IMR-90 (cell line): ENCODE results near the gene FBXO31. TPM values are rescaled to one million over a fixed set of nuclear protein-coding genes. Genes with fewer than 3 reads are reported as not detected.

ENCODE experiments used
- ATAC-seq: fragments of 200-7000 bp; cut with Tn5 transposase; 2 replicates; pipeline ENCODE4 v1.9.1; 2020; ENCODE audit warnings: low read depth, mild to moderate bottlenecking, moderate library complexity
- BruUV-seq: library from RNA; stranded (reverse); fragments of 400-500 nt; replicated peaks from 2 replicates; lab custom pipeline; 2021; lab: Mats Ljungman, UMichigan
- CTCF ChIA-PET: fragments of 300-600 bp; formaldehyde crosslinking; extraction: SDS; loops from one replicate; lab custom pipeline; 2021; ENCODE audit warnings: antibody characterized with exemption; lab: Yijun Ruan, JAX
- POLR2A ChIA-PET: fragments of 300-600 bp; sonication (Branson Sonifier 250); formaldehyde crosslinking; loops from one replicate; lab custom pipeline; 2022; ENCODE audit warnings: antibody characterized with exemption; ENCODE audit not compliant: unreplicated experiment; lab: Charles Lee
- DNase-seq: peaks from one replicate; pipeline ENCODE4 v3.0.0; 2013
- H2AFZ ChIP-seq: replicated peaks from 2 replicates; pipeline ENCODE3; 2013; ENCODE audit warnings: low read length, mild to moderate bottlenecking; ENCODE audit not compliant: poor library complexity
- H2AK5ac ChIP-seq: 2 replicates; pipeline ENCODE4 v1.6.1; 2013; ENCODE audit warnings: low read depth, low read length, inconsistent platforms
- H2AK9ac ChIP-seq: replicated peaks from 2 replicates; pipeline ENCODE3; 2013; ENCODE audit warnings: mild to moderate bottlenecking, low read depth, low read length, moderate library complexity; ENCODE audit not compliant: poor library complexity
- H2BK120ac ChIP-seq: 2 replicates; pipeline ENCODE4 v1.6.1; 2013; ENCODE audit warnings: low read depth, low read length, inconsistent platforms
- H2BK15ac ChIP-seq: 3 replicates; pipeline ENCODE4 v1.6.1; 2013; ENCODE audit warnings: low read depth, low read length, inconsistent platforms
- H2BK20ac ChIP-seq: 2 replicates; pipeline ENCODE4 v1.6.1; 2013; ENCODE audit warnings: low read depth, mild to moderate bottlenecking, inconsistent platforms, low read length, moderate library complexity
- H2BK5ac ChIP-seq: 2 replicates; pipeline ENCODE4 v1.6.1; 2013; ENCODE audit warnings: mild to moderate bottlenecking, low read depth, low read length, inconsistent platforms; ENCODE audit not compliant: poor library complexity, severe bottlenecking
- H3K14ac ChIP-seq: replicated peaks from 2 replicates; pipeline ENCODE4 v1.6.1; 2013; ENCODE audit warnings: low read depth, low read length, inconsistent platforms
- H3K18ac ChIP-seq: 2 replicates; pipeline ENCODE4 v1.6.1; 2013; ENCODE audit warnings: low read depth, low read length, control low read depth
- H3K23ac ChIP-seq: 2 replicates; pipeline ENCODE4 v1.6.1; 2013; ENCODE audit warnings: low read depth, low read length, inconsistent platforms
- H3K27ac ChIP-seq: 2 replicates; pipeline ENCODE4 v1.5.1; 2013; ENCODE audit warnings: mild to moderate bottlenecking, control low read depth, low read length; ENCODE audit not compliant: insufficient read depth
- H3K27me3 ChIP-seq: 2 replicates; pipeline ENCODE4 v1.6.1; 2013; ENCODE audit warnings: low read length; ENCODE audit not compliant: control insufficient read depth, insufficient read depth
- H3K36me3 ChIP-seq: 2 replicates; pipeline ENCODE4 v1.6.1; 2013; ENCODE audit warnings: low read length, mixed read lengths; ENCODE audit not compliant: control insufficient read depth, insufficient read depth
- H3K4ac ChIP-seq: 2 replicates; pipeline ENCODE4 v1.6.1; 2013; ENCODE audit warnings: low read depth, low read length, inconsistent platforms
- H3K4me1 ChIP-seq: 2 replicates; pipeline ENCODE4 v1.6.1; 2013; ENCODE audit warnings: low read length, mixed read lengths; ENCODE audit not compliant: control insufficient read depth, insufficient read depth
- H3K4me2 ChIP-seq: 2 replicates; pipeline ENCODE4 v1.6.1; 2013; ENCODE audit warnings: low read depth, mild to moderate bottlenecking, control low read depth, low read length, moderate library complexity
- H3K4me3 ChIP-seq: 2 replicates; pipeline ENCODE4 v1.5.1; 2013; ENCODE audit warnings: low read depth, mild to moderate bottlenecking, control low read depth, low read length, moderate library complexity; ENCODE audit not compliant: insufficient read depth
- H3K56ac ChIP-seq: 2 replicates; pipeline ENCODE4 v1.6.1; 2013; ENCODE audit warnings: low read length, inconsistent platforms; ENCODE audit not compliant: insufficient read depth; ENCODE audit errors: extremely low read depth
- H3K79me1 ChIP-seq, 2 experiments: 2 replicates each; pipeline ENCODE4 v1.6.1; 2013; ENCODE audit warnings: low read length in 2 of 2, inconsistent platforms in 1 of 2, low read depth in 1 of 2
- H3K9ac ChIP-seq: 2 replicates; pipeline ENCODE4 v1.6.1; 2013; ENCODE audit warnings: low read depth, low read length, control low read depth
- H3K9me1 ChIP-seq: 2 replicates; pipeline ENCODE4 v1.6.1; 2013; ENCODE audit warnings: low read length, inconsistent platforms; ENCODE audit not compliant: insufficient read depth
- H3K9me3 ChIP-seq: 2 replicates; pipeline ENCODE4 v1.6.1; 2013; ENCODE audit warnings: low read length; ENCODE audit not compliant: control insufficient read depth, insufficient read depth
- H4K20me1 ChIP-seq: 2 replicates; pipeline ENCODE4 v1.6.1; 2013; ENCODE audit warnings: low read length, inconsistent platforms; ENCODE audit not compliant: insufficient read depth
- H4K5ac ChIP-seq: 2 replicates; pipeline ENCODE4 v1.6.1; 2013; ENCODE audit warnings: mild to moderate bottlenecking, low read depth, low read length, control low read depth
- H4K8ac ChIP-seq, 2 experiments: 2 replicates each; pipeline ENCODE4 v1.6.1; 2013; ENCODE audit warnings: low read depth in 2 of 2, low read length in 2 of 2, control low read depth in 1 of 2, inconsistent platforms in 1 of 2
- H4K91ac ChIP-seq: 2 replicates; pipeline ENCODE4 v1.6.1; 2013; ENCODE audit warnings: low read depth, low read length, inconsistent platforms; ENCODE audit not compliant: insufficient read depth
- CEBPB ChIP-seq: IDR thresholded peaks from 2 replicates; pipeline ENCODE4 v1.6.1; 2012; ENCODE audit warnings: low read depth, low read length, improper control_type of control experiment
- POLR2A ChIP-seq: IDR thresholded peaks from 2 replicates; pipeline ENCODE4 v1.6.1; 2012; ENCODE audit warnings: mild to moderate bottlenecking, low read depth, low read length
- RCOR1 ChIP-seq: IDR thresholded peaks from 2 replicates; pipeline ENCODE4 v1.6.1; 2012; ENCODE audit warnings: mild to moderate bottlenecking, low read length, improper control_type of control experiment; ENCODE audit not compliant: insufficient replicate concordance
- SMC3 ChIP-seq: fragments of 150-350 bp; IDR thresholded peaks from 2 replicates; pipeline ENCODE4 v1.6.1; 2016; ENCODE audit warnings: low read depth, mild to moderate bottlenecking, antibody characterized with exemption, low read length, moderate library complexity
- WGBS, 2 experiments: methylation state at CpG; one replicate each; pipeline versions ENCODE4 v1.1.5 to v1.1.7; 2013; ENCODE audit warnings: missing lambda C conversion rate in 2 of 2; ENCODE audit not compliant: insufficient read length in 1 of 2; ENCODE audit errors: extremely low coverage in 2 of 2; 5-methylcytosine and 5-hydroxymethylcytosine counted together
- dilution Hi-C: fragments of 300-500 bp; cut with HindIII; formaldehyde crosslinking; loops from one replicate; pipeline ENCODE4 v1.14.3; 2018; ENCODE audit warnings: low sequenced_read_pairs; ENCODE audit not compliant: unreplicated experiment
- in situ Hi-C: fragments of 300-500 bp; cut with MboI; formaldehyde crosslinking; loops from 3 replicates; pipeline ENCODE4 v1.14.3; 2019; ENCODE audit warnings: low sequenced_read_pairs, inconsistent platforms, mixed read lengths
- intact Hi-C: fragments of 100-400 bp; cut with micrococcal nuclease; formaldehyde crosslinking; loops from 2 replicates; pipeline ENCODE4 v1.10.0; 2022
- polyA plus RNA-seq, 3 experiments: library from polyadenylated mRNA; depleted of rRNA; stranded (reverse); fragments of >200 nt; gene quantifications; 2 replicates each; pipeline ENCODE4 v1.2.3, GENCODE V29; 2012; ENCODE audit warnings: low replicate concordance in 1 of 3
- total RNA-seq: library from RNA; depleted of rRNA; stranded (reverse); fragments of >200 nt; gene quantifications from 2 replicates; pipeline ENCODE4 v1.2.3, GENCODE V29; 2012

Gene FBXO31
- total and polyA plus RNA-seq, 2 of the 4 experiments (the other 2 are of a cell fraction) = 10.4 to 16.9 TPM

- intact Hi-C loops = no loop called here
- Histone ChIP-seq H2AFZ (no peak overlapping the region), H3K27me3 (no peaks in the 10 kb centered on the region), H3K36me3 (peaks cover 4% of the 10 kb centered on the region; the same call in 1 of the 2 replicates), H2BK20ac (no peak overlapping the region), H3K4me2 (no peak overlapping the region), H2AK5ac (no peak overlapping the region), H3K14ac (no peak overlapping the region), H4K20me1 (peaks cover 60% of the 10 kb centered on the region), H2AK9ac (no peak overlapping the region), H2BK15ac (no peak overlapping the region), H3K4me1 (peaks cover 8% of the 10 kb centered on the region), H3K4me3 (no peak overlapping the region), H3K79me1 (peaks cover 31 to 81% of the 10 kb centered on the region in 2 experiments), H3K18ac (no peak overlapping the region), H4K5ac (no peak overlapping the region), H3K4ac (no peak overlapping the region), H4K91ac (no peak overlapping the region), H2BK120ac (no peak overlapping the region), H3K9ac (no peak overlapping the region), H3K9me1 (peaks cover 14% of the 10 kb centered on the region), H2BK5ac (no peak overlapping the region), H3K27ac (no peak overlapping the region), H3K23ac (no peak overlapping the region), H3K9me3 (no peaks in the 10 kb centered on the region), H3K56ac (no peak overlapping the region), H4K8ac (no peak overlapping the region)
- ChIA-PET CTCF (no interaction called here), POLR2A (no interaction called here)
- WGBS, 2 experiments = no CpG with 5 or more reads among the region's 1 CpG
- TF ChIP-seq RCOR1 (no peak), POLR2A (no peak), SMC3 (no peak), CEBPB (no peak)
- DNase-seq (no peak), ATAC-seq (no peak)
- no TSS peak for BruUV-seq
- in situ Hi-C loops = no loop called here
- dilution Hi-C loops = no loop called here
These were observed 16.6 kb downstream of the FBXO31 start for GRCh38 chr16:87366930-87367329.
